GM10266 (cell line): ENCODE measurements around the gene SLC28A1.

Source experiments
- DNase-seq: peaks from one replicate; pipeline ENCODE4 v3.0.0; 2012; ENCODE audit errors: extremely low spot score
- CTCF ChIP-seq: IDR thresholded peaks from 2 replicates; pipeline ENCODE4 v1.5.1; 2012; ENCODE audit warnings: mild to moderate bottlenecking, low read depth; ENCODE audit not compliant: control insufficient read depth, insufficient read depth; ENCODE audit errors: missing control alignments

SLC28A1 gene

DNA sequence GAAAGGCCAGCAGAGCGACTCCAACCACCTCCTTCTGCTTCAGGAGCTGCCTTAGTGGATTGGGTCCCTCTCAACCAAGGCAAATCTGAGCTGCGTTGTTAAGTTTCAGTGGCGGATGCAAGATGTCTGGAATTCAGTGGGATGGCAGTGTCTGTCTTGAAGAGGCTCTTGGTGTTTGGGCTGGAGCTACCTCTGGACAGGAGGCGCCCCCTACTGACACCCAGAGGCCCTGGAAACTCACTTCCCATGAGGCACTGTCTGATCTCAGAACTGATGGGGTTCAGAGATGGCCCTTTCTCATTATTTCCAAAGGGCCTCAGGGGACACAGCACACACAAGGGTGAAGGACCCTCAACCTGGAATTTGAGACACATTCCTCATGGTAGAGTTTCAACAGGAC lies 6.0 kb upstream of the SLC28A1 start:
- peak; percentile 69 for TF ChIP-seq CTCF

DNA sequence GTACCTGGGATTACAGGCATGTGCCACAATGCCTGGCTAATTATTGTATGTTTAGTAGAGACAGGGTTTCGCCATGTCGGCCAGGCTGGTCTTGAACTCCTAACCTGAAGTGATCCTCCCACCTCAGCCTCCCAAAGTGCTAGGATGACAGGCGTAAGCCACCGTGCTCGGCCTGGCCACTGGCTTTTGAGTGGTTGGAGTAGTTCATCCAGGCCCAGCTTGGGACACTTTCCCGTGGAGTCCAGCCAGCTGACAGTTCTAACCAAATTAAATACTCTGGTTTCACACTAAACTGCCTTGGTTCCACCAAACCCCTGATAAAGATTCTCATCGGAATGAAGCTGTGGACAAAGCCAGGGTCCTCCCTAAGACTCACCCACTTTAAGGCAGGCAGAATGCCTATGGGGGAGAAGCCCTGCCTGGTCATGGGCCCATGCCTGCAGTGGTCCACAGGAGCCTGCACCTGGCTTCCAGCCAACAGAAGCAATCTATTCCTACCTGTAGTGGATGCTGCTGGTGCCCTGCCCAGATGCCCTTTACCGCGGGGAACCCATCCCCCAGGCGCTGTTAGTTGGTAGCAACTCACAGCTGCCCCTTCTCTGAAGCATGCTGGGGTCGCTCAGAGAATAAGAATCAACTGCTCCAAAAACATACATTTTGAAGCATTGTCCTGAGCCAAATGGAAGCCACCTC lies 5.2 kb upstream of the SLC28A1 start:
- no peak for DNase-seq
- no peak for TF ChIP-seq CTCF

More for the DNA sequence above, 6.0 kb upstream of the SLC28A1 start:
- DNase-seq = peak; percentile 73

- no peak for TF ChIP-seq CTCF
- no peak for DNase-seq
Measured at GRCh38 chr15:84880007-84880406, 4.5 kb upstream of the SLC28A1 start.

DNA sequence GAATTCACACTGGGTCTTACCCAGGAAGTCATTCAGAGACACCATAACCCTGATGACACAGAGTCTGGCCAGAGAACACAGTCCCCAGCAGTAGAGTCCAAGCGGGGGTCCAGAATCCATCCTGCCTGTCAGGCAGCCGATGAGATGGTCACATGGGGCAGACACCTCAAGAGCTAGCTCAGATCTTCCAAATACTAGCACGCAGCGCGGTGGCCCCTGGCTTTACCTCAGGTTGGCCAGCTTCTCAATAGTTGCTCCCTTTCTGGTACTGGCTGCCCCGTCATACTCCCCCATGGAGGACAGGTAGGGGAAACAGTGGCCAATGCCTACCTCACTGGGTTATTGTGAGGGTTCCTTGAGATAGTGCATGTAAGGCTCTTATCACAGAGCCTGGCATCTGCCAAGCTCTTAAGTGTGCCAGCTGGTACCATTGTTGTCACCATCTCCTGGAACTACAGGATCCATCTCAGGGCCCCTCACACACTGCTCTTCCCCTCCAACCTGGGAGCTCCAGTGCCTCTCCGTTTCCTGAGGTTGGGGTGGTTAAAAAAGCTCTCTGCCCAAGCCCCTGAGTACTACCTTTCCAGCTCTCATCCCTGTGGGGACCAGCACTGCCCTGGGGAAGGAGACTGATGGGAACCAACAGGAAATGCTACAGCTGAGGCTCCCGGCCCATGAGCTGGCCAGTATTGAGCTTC lies 3.5 kb upstream of the SLC28A1 start:
- DNase-seq = no peak
- TF ChIP-seq CTCF = no peak

- DNase-seq = no peak
- TF ChIP-seq CTCF = no peak
Measured at GRCh38 chr15:84881520-84881830, 3.0 kb upstream of the SLC28A1 start.

DNA sequence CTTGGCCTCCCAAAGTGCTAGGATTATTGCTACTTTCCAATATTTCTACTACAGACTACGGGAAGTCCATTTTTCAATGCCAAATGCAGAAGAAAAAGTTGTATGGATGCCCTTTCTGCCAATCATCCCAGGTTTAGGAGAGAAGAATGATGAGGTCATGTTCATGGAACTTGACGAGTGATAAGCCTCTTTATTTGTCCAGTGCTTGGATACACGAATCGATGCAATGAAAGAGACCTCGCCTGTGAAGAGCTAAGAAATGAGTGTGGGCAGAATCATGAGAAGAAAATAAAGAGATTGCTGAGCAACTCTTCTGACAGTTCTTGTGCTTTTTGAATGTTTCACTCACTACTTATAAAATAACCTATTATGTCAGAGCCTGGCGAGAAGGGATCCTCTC lies 996 bp upstream of the SLC28A1 start:
- no peak for TF ChIP-seq CTCF
- DNase-seq = no peak

DNA sequence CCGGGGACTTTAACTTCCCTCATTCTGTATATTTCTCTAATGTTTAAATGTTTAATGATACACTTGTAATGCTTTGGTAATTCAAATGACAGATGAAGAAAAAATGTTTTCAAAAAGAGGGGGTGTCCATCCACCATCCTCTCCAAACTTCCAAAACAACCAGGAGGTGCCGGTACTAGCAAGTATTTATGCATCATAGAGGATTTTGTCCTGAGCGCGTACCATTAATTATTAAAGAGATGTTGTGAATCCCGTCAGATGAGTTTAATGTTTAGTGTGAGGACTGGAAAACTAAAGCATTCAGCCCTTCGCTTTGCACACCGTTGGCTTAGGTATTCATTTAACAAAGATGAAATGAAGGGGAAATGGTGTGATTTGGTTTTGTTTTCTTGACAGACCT lies 1.3 kb downstream of the SLC28A1 start:
- no peak for TF ChIP-seq CTCF
- DNase-seq = no peak
